Right atrium auricular region (tissue), 2 donors: ENCODE results near the gene ATP5PD. TPM values are rescaled to one million over a fixed set of nuclear protein-coding genes. Genes with fewer than 3 reads are reported as not detected.
"Not testable (repeated sequence)": the region's sequence is repeated elsewhere in the genome, so short reads cannot be mapped to it uniquely, and the experiment has no call there.

Experiments used
- DNase-seq: peaks from one replicate; pipeline ENCODE4 v3.0.0-alpha.2; 2019; ENCODE audit warnings: low spot score
- H3K27ac ChIP-seq, 2 donors: fragments of 200-600 bp; sonication (generic); 1 replicate in 1 of 2; 2 replicates in 1 of 2; pipeline ENCODE4 v1.5.1; 2016 to 2019
- H3K27me3 ChIP-seq, 2 donors: fragments of 200-600 bp; sonication (generic); one replicate each; pipeline versions ENCODE4 v1.5.1 to v1.6.0; 2017 to 2019
- H3K36me3 ChIP-seq: fragments of 200-600 bp; sonication (generic); one replicate; pipeline ENCODE4 v1.5.1; 2016
- H3K4me1 ChIP-seq, 2 donors: fragments of 200-600 bp; sonication (generic); one replicate each; pipeline versions ENCODE4 v1.5.1 to v1.6.0; 2017 to 2019
- H3K4me3 ChIP-seq, 2 donors: fragments of 200-600 bp; sonication (generic); 1 replicate in 1 of 2; 2 replicates in 1 of 2; pipeline ENCODE4 v1.5.1; 2017 to 2019; ENCODE audit warnings: mild to moderate bottlenecking in 1 of 2, moderate library complexity in 1 of 2
- H3K9me3 ChIP-seq, 2 donors: fragments of 200-600 bp; sonication (generic); one replicate each; pipeline ENCODE4 v1.5.1; 2019
- total RNA-seq, 2 donors: library from RNA; depleted of rRNA; stranded (reverse); fragments of >200 nt; gene quantifications; one replicate each; pipeline ENCODE4 v1.1.0, GENCODE V29; 2016
- TF ChIP-seq, protein P1 (sequence below), 2 donors: fragments of 200-600 bp; sonication (generic); IDR thresholded peaks; one replicate each; pipeline ENCODE4 v1.5.1; 2019; ENCODE audit warnings: antibody characterized with exemption in 2 of 2

Gene ATP5PD
- total RNA-seq, 2 donors from 2014 or later = 675 to 871 TPM

GRCh38 chr17:75008373-75008772 lies 38.4 kb downstream of the ATP5PD start:
- H3K36me3 ChIP-seq = peaks cover 17% of the 10 kb centered on the region
- H3K9me3 ChIP-seq = no peaks in the 10 kb centered on the region
- no peak overlapping the region for H3K4me3 ChIP-seq
- DNase-seq = no peak
- H3K27me3 ChIP-seq = no peaks in the 10 kb centered on the region
- peaks cover 0 to 22% of the 10 kb centered on the region in 2 donors for H3K4me1 ChIP-seq
- no peak overlapping the region for H3K27ac ChIP-seq
- TF ChIP-seq, protein P1, sequence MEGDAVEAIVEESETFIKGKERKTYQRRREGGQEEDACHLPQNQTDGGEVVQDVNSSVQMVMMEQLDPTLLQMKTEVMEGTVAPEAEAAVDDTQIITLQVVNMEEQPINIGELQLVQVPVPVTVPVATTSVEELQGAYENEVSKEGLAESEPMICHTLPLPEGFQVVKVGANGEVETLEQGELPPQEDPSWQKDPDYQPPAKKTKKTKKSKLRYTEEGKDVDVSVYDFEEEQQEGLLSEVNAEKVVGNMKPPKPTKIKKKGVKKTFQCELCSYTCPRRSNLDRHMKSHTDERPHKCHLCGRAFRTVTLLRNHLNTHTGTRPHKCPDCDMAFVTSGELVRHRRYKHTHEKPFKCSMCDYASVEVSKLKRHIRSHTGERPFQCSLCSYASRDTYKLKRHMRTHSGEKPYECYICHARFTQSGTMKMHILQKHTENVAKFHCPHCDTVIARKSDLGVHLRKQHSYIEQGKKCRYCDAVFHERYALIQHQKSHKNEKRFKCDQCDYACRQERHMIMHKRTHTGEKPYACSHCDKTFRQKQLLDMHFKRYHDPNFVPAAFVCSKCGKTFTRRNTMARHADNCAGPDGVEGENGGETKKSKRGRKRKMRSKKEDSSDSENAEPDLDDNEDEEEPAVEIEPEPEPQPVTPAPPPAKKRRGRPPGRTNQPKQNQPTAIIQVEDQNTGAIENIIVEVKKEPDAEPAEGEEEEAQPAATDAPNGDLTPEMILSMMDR (IDR thresholded peaks at IDR 0.05) = no peak

- TF ChIP-seq, protein P1 (IDR thresholded peaks at IDR 0.05) = no peak
- H3K4me1 ChIP-seq = peaks cover 0 to 11% of the 10 kb centered on the region in 2 donors
Observed at GRCh38 chr17:75006653-75007052, 40.1 kb downstream of the ATP5PD start.

GRCh38 chr17:75006084-75006483 lies 40.7 kb downstream of the ATP5PD start:
- H3K27me3 ChIP-seq, H3K9me3 ChIP-seq, H3K27ac ChIP-seq, H3K4me1 ChIP-seq, H3K4me3 ChIP-seq, DNase-seq: not testable (repeated sequence)
- H3K36me3 ChIP-seq = peaks cover 40% of the 10 kb centered on the region

More at GRCh38 chr17:75006653-75007052, 40.1 kb downstream of the ATP5PD start:
- H3K9me3 ChIP-seq = no peaks in the 10 kb centered on the region
- no peak overlapping the region for H3K27ac ChIP-seq
- no peak for DNase-seq
- H3K36me3 ChIP-seq = peaks cover 34% of the 10 kb centered on the region
- no peak overlapping the region for H3K4me3 ChIP-seq
- H3K27me3 ChIP-seq = no peaks in the 10 kb centered on the region

GRCh38 chr17:75005291-75005690 lies 41.5 kb downstream of the ATP5PD start:
- DNase-seq = no peak
- H3K27ac ChIP-seq = no peak overlapping the region
- H3K4me3 ChIP-seq = no peak overlapping the region
- no peaks in the 10 kb centered on the region for H3K27me3 ChIP-seq
- TF ChIP-seq, protein P1 (IDR thresholded peaks at IDR 0.05) = no peak
- peaks cover 44% of the 10 kb centered on the region for H3K36me3 ChIP-seq
- H3K4me1 ChIP-seq = no peaks in the 10 kb centered on the region
- no peaks in the 10 kb centered on the region for H3K9me3 ChIP-seq

DNA sequence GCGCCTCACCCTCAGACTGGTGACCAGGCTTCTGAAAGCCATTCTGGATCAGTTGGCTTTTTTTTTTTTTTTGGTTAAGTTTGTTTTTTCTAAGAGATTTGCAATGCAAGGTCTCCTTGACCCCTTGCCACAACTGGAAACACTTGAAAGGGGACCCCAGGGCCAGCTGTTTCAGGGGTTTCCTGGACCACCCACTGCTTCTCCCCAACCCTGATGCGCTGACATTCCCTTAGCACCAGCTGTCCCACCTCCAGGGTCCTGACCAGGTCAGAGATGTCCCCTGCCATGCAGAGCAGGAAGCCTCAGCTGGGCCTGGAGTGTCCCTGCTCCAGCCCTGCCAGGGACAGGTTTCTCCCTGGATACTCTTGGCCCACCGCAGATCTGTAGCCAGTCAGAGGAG lies 42.4 kb downstream of the ATP5PD start:
- peaks cover 53% of the 10 kb centered on the region for H3K36me3 ChIP-seq
- H3K27ac ChIP-seq = no peak overlapping the region
- peaks cover 0 to 5% of the 10 kb centered on the region in 2 donors for H3K4me1 ChIP-seq
- H3K9me3 ChIP-seq = no peaks in the 10 kb centered on the region
- no peaks in the 10 kb centered on the region for H3K27me3 ChIP-seq
- DNase-seq = no peak
- TF ChIP-seq, protein P1 (IDR thresholded peaks at IDR 0.05) = no peak
- H3K4me3 ChIP-seq = no peak overlapping the region

- Histone ChIP-seq H3K36me3 (peaks cover 54% of the 10 kb centered on the region), H3K9me3 (no peaks in the 10 kb centered on the region), H3K27ac (no peak overlapping the region), H3K4me3 (no peak overlapping the region), H3K27me3 (no peaks in the 10 kb centered on the region), H3K4me1 (peaks cover 0 to 9% of the 10 kb centered on the region in 2 donors)
- TF ChIP-seq, protein P1 (IDR thresholded peaks at IDR 0.05) = no peak
- DNase-seq = no peak
Observed at GRCh38 chr17:75003957-75004355, 42.8 kb downstream of the ATP5PD start.
